ENCODE results near the gene SLC39A1. TPM values are rescaled to one million over a fixed set of nuclear protein-coding genes. Genes with fewer than 3 reads are reported as not detected.

The SLC39A1 gene
- total RNA-seq, 1 experiment from 2014 or later, result 158 TPM

DNA sequence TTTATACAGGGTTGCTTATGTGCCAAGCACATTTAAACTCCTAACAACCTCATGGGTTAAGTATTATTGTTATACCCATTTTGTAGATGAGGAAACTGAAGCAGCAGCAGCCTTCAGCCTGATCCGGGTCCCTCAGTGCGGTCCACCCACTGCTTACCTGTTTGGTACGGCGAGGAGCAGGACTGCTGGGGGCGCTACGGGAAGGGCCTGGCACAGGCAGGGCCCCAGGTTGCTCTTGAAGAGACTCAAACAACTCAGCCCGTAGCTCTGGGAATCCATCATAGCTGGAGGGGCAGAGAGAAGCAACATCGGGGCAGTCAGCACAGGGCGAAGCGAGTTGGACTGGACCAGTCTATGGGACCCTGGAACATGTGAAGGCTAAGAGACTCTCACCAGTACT, 26.0 kb downstream of the SLC39A1 start:
- Histone ChIP-seq H3K4me3 (ENCODE audit: low read depth in 2 of 2, low read length in 2 of 2) (no peak overlapping the region), H3K4me1 (ENCODE audit: control insufficient read depth, insufficient read depth, low read length) (no peaks in the 10 kb centered on the region), H3K27ac (ENCODE audit: low read length) (no peak overlapping the region), H3K9me3 (ENCODE audit: control insufficient read depth, insufficient read depth, low read depth, low read length) (no peaks in the 10 kb centered on the region), H3K27me3 (ENCODE audit: control insufficient read depth, insufficient read depth, low read length) (no peaks in the 10 kb centered on the region), H3K36me3 (ENCODE audit: control insufficient read depth, insufficient read depth, low read length) (0 out of 2 replicates have a peak, but pooled peaks cover 6% of the 10 kb centered on the region)
- no peak for TF ChIP-seq SIN3A (IDR thresholded peaks at IDR 0.05; ENCODE audit: borderline replicate concordance, insufficient read depth, low read depth, low read length)
- TF ChIP-seq, protein P1, sequence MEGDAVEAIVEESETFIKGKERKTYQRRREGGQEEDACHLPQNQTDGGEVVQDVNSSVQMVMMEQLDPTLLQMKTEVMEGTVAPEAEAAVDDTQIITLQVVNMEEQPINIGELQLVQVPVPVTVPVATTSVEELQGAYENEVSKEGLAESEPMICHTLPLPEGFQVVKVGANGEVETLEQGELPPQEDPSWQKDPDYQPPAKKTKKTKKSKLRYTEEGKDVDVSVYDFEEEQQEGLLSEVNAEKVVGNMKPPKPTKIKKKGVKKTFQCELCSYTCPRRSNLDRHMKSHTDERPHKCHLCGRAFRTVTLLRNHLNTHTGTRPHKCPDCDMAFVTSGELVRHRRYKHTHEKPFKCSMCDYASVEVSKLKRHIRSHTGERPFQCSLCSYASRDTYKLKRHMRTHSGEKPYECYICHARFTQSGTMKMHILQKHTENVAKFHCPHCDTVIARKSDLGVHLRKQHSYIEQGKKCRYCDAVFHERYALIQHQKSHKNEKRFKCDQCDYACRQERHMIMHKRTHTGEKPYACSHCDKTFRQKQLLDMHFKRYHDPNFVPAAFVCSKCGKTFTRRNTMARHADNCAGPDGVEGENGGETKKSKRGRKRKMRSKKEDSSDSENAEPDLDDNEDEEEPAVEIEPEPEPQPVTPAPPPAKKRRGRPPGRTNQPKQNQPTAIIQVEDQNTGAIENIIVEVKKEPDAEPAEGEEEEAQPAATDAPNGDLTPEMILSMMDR (IDR thresholded peaks at IDR 0.05), result no peak
- TF ChIP-seq, protein P2, sequence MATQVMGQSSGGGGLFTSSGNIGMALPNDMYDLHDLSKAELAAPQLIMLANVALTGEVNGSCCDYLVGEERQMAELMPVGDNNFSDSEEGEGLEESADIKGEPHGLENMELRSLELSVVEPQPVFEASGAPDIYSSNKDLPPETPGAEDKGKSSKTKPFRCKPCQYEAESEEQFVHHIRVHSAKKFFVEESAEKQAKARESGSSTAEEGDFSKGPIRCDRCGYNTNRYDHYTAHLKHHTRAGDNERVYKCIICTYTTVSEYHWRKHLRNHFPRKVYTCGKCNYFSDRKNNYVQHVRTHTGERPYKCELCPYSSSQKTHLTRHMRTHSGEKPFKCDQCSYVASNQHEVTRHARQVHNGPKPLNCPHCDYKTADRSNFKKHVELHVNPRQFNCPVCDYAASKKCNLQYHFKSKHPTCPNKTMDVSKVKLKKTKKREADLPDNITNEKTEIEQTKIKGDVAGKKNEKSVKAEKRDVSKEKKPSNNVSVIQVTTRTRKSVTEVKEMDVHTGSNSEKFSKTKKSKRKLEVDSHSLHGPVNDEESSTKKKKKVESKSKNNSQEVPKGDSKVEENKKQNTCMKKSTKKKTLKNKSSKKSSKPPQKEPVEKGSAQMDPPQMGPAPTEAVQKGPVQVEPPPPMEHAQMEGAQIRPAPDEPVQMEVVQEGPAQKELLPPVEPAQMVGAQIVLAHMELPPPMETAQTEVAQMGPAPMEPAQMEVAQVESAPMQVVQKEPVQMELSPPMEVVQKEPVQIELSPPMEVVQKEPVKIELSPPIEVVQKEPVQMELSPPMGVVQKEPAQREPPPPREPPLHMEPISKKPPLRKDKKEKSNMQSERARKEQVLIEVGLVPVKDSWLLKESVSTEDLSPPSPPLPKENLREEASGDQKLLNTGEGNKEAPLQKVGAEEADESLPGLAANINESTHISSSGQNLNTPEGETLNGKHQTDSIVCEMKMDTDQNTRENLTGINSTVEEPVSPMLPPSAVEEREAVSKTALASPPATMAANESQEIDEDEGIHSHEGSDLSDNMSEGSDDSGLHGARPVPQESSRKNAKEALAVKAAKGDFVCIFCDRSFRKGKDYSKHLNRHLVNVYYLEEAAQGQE (IDR thresholded peaks at IDR 0.05; ENCODE audit: insufficient read depth in 1 of 2, low read depth in 2 of 2, low read length in 1 of 2), result no peak
- TF ChIP-seq POLR2AphosphoS5 (IDR thresholded peaks at IDR 0.05; ENCODE audit: low read depth, low read length), result no peak
- TF ChIP-seq TCF7L2 (IDR thresholded peaks at IDR 0.05; ENCODE audit: low read depth, low read length), result no peak
- ChIA-PET POLR2A (no interaction called here), CTCF (no interaction called here)
- DNase-seq (ENCODE audit: low read depth, low spot score) (no peak), ATAC-seq (no peak)
- no TSS peak for BruUV-seq (replicated peaks)
- in situ Hi-C loops (cut with HindIII; ENCODE audit: low pct_unique_long_range_greater_than_20kb, low sequenced_read_pairs) (no loop called here), intact Hi-C loops (cut with micrococcal nuclease; ENCODE audit: unreplicated experiment) (no loop called here)

DNA sequence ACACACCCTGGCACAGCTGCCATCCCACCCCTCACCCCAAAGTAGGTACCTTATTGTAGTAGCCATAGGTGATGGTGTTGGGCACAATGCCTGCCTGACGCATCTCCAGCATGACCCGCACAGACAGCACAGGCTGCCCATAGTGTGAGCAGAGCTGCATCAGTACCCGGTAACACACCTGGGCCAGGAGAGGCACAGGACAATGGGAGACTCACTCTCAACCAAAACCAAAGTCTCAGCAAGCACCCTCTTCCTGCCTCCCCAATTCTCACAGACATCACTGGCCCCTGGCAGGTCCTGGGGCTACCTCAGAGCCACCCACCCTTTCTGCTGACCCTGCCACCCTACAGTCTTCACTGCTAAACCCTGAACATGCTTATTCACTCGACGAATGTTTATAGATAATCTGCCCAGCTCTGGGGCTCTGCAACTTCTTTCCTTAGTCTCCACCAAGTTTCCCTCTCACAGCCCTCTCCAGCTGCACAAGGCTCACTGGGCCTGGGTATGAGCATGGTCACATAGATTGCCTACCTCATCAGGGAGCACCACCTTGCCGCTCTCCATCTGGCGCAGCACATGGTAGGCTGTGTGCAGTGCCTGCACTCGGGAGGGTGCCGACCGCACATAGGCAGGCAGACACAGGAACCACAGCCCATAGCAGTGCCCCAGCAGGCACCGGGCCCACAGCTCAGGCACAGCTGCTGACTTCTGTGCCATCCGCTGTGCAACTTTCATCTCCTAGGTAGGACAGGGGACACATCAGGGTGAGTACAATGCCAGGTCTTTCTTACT, 27.1 kb downstream of the SLC39A1 start:
- ChIA-PET CTCF (no interaction called here), POLR2A (no interaction called here)
- ATAC-seq (no peak), DNase-seq (ENCODE audit: low read depth, low spot score) (no peak)
- 0 out of 2 replicates have a peak, but pooled peaks cover 6% of the 10 kb centered on the region for H3K36me3 ChIP-seq (ENCODE audit: control insufficient read depth, insufficient read depth, low read length)
- TF ChIP-seq, protein P2 (IDR thresholded peaks at IDR 0.05; ENCODE audit: insufficient read depth in 1 of 2, low read depth in 2 of 2, low read length in 1 of 2), result no peak
- TF ChIP-seq POLR2AphosphoS5 (IDR thresholded peaks at IDR 0.05; ENCODE audit: low read depth, low read length) (no peak), TCF7L2 (IDR thresholded peaks at IDR 0.05; ENCODE audit: low read depth, low read length) (no peak), SIN3A (IDR thresholded peaks at IDR 0.05; ENCODE audit: borderline replicate concordance, insufficient read depth, low read depth, low read length) (no peak)
- TF ChIP-seq, protein P1 (IDR thresholded peaks at IDR 0.05), result no peak
- H3K27ac ChIP-seq (ENCODE audit: low read length), result no peak overlapping the region
- BruUV-seq (replicated peaks), result no TSS peak
- no peak overlapping the region for H3K4me3 ChIP-seq (ENCODE audit: low read depth in 2 of 2, low read length in 2 of 2)
- in situ Hi-C loops (cut with HindIII; ENCODE audit: low pct_unique_long_range_greater_than_20kb, low sequenced_read_pairs), result no loop called here
- no peaks in the 10 kb centered on the region for H3K4me1 ChIP-seq (ENCODE audit: control insufficient read depth, insufficient read depth, low read length)
- no peaks in the 10 kb centered on the region for H3K27me3 ChIP-seq (ENCODE audit: control insufficient read depth, insufficient read depth, low read length)
- intact Hi-C loops (cut with micrococcal nuclease; ENCODE audit: unreplicated experiment), result no loop called here
- H3K9me3 ChIP-seq (ENCODE audit: control insufficient read depth, insufficient read depth, low read depth, low read length), result no peaks in the 10 kb centered on the region
